AG04450 (cell line): ENCODE data around the gene PRELID3B. TPM values are rescaled to one million over a fixed set of nuclear protein-coding genes. Genes with fewer than 3 reads are reported as not detected.

ENCODE experiments used
- CTCF ChIA-PET: fragments of 300-600, 350-600 bp; formaldehyde crosslinking; extraction: SDS; loops from one replicate; lab custom pipeline; 2022; ENCODE audit warnings: antibody characterized with exemption, inconsistent platforms; lab: Charles Lee
- POLR2A ChIA-PET: fragments of 350-600 bp; formaldehyde crosslinking; extraction: SDS; loops from one replicate; lab custom pipeline; 2021; ENCODE audit warnings: antibody characterized with exemption, inconsistent platforms; lab: Yijun Ruan, JAX
- DNase-seq: peaks from one replicate; pipeline ENCODE4 v3.0.0-alpha.2; 2011; ENCODE audit warnings: low read depth, low spot score
- H3K27ac ChIP-seq: one replicate; pipeline ENCODE4 v1.5.1; 2012; ENCODE audit warnings: low read depth, low read length, control low read depth
- H3K27me3 ChIP-seq: one replicate; pipeline ENCODE4 v1.6.0; 2012; ENCODE audit warnings: low read length; ENCODE audit not compliant: control insufficient read depth, insufficient read depth
- H3K4me3 ChIP-seq: 2 replicates; pipeline ENCODE4 v1.5.1; 2011; ENCODE audit warnings: mild to moderate bottlenecking, low read depth, low read length, control low read depth
- H3K9me3 ChIP-seq: 2 replicates; pipeline ENCODE4 v1.5.1; 2012; ENCODE audit warnings: low read length; ENCODE audit not compliant: control insufficient read depth, insufficient read depth
- CTCF ChIP-seq: IDR thresholded peaks from 2 replicates; pipeline ENCODE4 v1.5.1; 2011; ENCODE audit warnings: low read depth, low read length, control low read depth, inconsistent platforms
- polyA plus RNA-seq: library from polyadenylated mRNA; depleted of rRNA; stranded (reverse); fragments of >200 nt; gene quantifications from 2 replicates; pipeline ENCODE4 v1.2.3, GENCODE V29; 2011

PRELID3B gene
- polyA plus RNA-seq, 1 experiment = 58.2 TPM

- H3K27ac ChIP-seq = no peak overlapping the region
- H3K4me3 ChIP-seq = no peak overlapping the region
- ChIA-PET CTCF (no interaction called here), POLR2A (no interaction called here)
- H3K9me3 ChIP-seq = no peaks in the 10 kb centered on the region
- no peak for TF ChIP-seq CTCF
- DNase-seq = no peak
- no peaks in the 10 kb centered on the region for H3K27me3 ChIP-seq
Observed at GRCh38 chr20:59016795-59017492, 25.6 kb downstream of the PRELID3B start.

- DNase-seq = no peak
- no peak overlapping the region for H3K4me3 ChIP-seq
- POLR2A ChIA-PET = no interaction called here
- TF ChIP-seq CTCF = no peak
- no peak overlapping the region for H3K27ac ChIP-seq
- H3K27me3 ChIP-seq = no peaks in the 10 kb centered on the region
- CTCF ChIA-PET = no interaction called here
- no peaks in the 10 kb centered on the region for H3K9me3 ChIP-seq
Observed at GRCh38 chr20:59015812-59016711, 26.5 kb downstream of the PRELID3B start.

- no peaks in the 10 kb centered on the region for H3K9me3 ChIP-seq
- CTCF ChIA-PET = no interaction called here
- DNase-seq = no peak
- no peak for TF ChIP-seq CTCF
- H3K27ac ChIP-seq = no peak overlapping the region
- POLR2A ChIA-PET = no interaction called here
- H3K4me3 ChIP-seq = no peak overlapping the region
- no peaks in the 10 kb centered on the region for H3K27me3 ChIP-seq
Observed at GRCh38 chr20:59015411-59015810, 27.2 kb downstream of the PRELID3B start.

GRCh38 chr20:59014680-59015389, 27.8 kb downstream of the PRELID3B start:
- ChIA-PET POLR2A (no interaction called here), CTCF (interaction anchor here (0.8 kb wide), 1 partner anchor 145 kb away, joined by 3 read pairs; no protein-coding TSS in a partner anchor)
- no peaks in the 10 kb centered on the region for H3K27me3 ChIP-seq
- H3K27ac ChIP-seq = no peak overlapping the region
- no peak for TF ChIP-seq CTCF
- DNase-seq = no peak
- H3K9me3 ChIP-seq = no peaks in the 10 kb centered on the region
- no peak overlapping the region for H3K4me3 ChIP-seq
